CD4-positive, alpha-beta T cell treated with Interleukin-17A for 4 hours (primary cell): ENCODE results near the gene GGA1.
"Not testable (repeated sequence)": the region's sequence is repeated elsewhere in the genome, so short reads cannot be mapped to it uniquely, and the experiment has no call there.

Experiments used
- DNase-seq: peaks from one replicate; pipeline ENCODE4 v3.0.0-alpha.2; 2020; ENCODE audit warnings: mixed read lengths

The GGA1 gene

DNA sequence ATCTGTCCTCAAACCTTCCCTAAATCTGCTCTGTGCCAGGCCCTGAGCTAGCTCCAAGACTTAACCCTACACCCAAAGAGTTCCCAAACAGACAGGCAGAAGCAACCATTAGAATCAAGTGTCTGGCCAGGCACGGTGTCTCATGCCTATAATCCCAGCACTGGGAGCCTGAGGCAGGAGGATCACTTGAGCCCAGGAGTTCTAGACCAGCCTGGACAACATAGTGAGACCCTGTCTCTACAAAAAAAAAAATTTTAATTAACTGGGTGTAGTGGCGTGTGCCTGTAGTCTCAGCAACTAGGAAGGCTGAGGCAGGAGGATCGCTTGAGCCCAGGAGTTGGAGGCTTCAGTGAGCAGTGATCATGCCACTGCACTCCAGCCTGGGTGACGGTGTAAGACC, 47.9 kb downstream of the GGA1 start:
- not testable (repeated sequence) for DNase-seq

DNA sequence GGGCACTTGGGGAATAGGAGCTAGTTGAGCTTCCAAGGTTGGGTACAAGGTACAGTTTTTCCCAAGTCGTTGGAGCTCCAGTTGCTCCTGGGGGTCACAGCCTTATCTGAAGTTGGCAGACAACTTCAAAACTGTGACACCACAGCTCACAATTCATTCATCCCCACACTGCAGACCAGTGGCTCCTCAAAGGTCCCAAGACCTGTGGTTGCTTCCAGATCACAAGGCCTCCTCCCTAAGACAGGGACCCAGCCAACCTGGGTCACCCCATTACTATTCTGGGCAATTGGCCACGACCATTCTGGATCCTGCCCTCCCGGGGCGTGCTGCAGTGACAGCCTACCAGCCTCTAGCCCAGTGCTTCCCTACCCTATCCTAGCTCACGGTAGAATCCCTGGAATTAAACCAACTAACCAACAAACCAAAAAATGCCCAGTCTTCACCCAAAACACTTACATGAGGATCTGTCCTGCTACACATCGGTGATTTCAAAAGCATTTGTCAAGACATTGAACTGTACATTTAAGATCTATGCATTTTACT, 49.0 kb downstream of the GGA1 start:
- DNase-seq = no peak

DNA sequence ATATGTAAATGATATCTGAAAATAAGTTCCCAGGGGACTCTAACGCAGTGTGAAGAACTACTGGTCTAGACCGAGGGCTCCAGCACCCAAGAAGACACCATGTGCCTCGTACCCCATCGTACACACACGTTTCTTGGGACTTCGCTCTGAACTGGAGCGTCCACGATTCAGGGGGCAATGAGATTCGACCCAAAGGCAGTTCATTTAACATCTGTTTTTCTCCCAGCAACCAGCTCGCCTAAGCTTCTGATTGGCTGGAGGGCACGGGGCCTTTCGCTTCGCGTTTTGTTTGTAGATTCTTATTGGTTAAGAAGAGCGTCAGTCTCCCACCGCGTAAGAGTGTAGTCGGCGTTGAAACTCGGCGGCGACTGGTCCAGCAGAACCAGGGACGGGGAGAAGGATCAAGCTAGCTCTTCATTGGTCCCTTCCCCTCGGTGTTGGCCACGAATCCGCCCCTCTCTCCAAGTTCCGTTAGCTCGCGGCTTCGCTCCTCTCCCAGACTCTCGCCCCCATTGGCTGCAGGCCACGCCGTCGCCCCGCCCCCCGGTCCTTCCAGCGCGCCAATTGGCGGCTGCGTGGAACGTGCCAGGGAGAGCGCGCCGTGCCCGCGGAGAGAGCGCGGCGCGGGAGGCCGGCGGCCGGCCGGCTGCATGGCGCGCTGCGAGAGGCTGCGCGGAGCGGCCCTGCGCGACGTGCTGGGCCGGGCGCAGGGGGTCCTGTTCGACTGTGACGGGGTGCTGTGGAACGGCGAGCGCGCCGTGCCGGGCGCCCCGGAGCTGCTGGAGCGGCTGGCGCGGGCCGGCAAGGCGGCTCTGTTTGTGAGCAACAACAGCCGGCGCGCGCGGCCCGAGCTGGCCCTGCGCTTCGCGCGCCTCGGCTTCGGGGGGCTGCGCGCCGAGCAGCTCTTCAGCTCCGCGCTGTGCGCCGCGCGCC, 49.8 kb downstream of the GGA1 start, which contains the start of gene PDXP:
Gene PDXP (plus strand): TSS at position 591 of the 933 bp plus-strand sequence. CDS start 60 bp downstream, at position 651.
- DNase-seq = peak; percentile 99

DNA sequence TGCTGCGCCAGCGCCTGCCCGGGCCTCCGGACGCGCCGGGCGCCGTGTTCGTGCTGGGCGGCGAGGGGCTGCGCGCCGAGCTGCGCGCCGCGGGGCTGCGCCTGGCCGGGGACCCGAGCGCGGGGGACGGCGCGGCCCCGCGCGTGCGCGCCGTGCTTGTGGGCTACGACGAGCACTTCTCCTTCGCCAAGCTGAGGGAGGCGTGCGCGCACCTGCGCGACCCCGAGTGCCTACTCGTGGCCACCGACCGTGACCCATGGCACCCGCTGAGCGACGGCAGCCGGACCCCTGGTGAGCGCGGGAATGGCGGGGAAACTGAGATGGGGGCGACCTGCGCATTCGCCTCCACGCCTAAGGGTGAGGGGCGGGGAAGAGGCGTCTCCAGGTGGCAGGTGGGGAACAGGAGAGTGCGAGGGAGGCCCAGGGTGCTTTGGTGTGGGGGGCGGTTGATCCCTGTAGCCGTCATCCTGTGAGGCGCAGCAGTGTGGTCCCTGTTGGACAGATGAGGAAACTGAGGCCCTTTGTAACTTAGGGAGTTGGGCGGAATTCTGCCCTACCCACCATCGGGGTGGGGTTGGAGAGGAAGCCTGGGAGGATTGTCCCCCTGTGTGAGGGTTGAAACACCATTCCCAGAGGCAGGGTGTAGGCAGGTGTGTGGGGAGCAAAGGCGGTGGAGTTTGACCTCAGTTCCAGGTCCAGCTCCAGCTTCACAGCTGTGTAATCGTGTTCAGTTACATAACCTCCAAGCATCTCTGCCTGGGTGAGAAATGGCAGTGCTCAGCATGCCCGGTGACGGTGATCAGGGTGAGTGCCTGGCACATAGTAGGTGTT, 50.6 kb downstream of the GGA1 start:
- peak; percentile 45 for DNase-seq

DNA sequence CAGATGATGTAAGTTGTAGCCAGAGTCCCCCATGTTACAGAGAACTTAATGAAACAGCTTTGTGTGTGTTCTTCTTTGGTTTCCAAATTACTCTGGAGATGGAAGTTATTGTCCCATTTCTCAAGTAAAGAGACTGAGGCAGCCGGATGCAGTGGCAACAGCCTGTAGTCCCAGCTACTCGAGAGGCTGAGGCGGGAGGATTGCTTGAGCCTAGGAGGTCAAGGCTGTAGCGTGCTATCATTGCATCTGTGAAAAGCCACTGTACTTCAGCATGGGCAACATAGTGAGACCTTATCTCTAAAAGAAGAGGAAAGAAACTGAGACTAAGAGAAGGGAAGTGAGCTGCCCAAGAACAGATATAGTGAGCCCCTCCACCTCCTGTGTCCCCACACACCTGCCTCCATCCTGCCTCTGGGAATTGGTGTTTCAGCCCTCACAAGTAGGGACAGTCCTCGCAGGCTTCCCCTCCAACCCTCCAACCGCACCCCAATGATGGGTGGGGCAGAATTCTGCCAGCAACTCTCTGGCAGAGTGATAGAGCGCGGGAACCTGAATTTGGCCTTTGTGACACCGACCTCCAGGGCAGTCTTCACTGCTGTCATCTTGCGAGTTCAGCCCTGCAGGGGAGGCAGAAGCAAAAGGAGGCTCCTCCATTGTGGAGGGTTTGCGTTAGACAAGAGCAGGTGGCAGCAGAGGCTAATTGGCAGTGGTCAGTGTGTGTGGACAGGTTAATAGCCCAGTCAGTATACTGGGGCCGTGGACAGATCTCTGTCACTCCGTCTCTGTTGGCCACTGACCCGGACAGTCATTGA, 51.5 kb downstream of the GGA1 start:
- DNase-seq = no peak

DNA sequence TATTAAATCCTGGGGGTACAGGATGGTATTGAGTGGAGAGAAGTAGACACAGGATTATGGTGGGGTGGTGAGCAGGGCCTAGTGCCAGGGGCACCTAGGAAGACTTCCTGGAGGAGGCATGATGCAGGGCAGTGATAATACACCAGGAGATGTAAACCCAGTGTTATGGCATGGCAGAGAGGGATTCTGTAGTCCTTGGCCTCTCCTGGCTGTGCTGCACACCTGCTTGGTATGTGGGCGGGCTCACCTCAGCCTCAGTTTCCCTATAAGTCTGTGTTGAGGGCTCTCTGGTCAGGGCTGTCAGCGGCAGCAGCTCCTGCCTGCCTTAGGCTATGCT, 52.0 kb downstream of the GGA1 start:
- no peak for DNase-seq

DNA sequence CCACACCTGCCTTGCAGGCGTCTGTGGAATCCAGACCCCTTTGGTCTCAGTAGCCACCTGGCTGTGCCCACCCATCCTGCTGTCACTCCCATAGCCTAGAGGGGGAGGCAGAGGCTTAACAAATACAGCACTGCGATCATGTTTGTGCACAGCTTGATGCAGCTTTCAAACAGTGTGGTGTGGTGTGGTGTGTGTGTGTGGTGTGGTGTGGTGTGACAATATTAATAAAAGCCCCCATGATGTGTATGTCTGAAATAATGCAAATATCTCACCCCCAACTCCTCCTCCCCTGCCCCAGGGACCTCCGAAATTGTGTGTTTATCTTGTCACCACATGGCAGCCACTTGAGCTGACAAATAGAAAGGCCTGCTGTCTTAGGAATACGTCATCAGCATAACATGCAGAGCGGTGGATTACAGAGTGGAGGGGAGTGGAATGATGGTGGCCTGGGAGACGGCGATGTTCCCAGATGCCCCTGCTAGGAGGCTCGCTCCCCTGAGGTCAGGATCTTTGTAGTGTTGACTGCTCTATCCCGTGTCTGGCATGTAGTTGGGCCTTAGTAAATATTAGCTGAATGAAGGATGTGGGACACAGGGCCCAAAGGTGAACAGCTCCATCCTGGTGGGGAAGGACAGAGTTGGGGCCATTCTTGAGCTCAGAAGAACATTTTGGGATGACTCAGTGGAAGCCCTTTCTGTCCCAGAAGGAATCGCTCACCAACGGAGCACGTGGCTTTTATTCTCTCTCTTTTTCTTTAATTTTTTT, 52.7 kb downstream of the GGA1 start:
- DNase-seq = peak; percentile 46

DNA sequence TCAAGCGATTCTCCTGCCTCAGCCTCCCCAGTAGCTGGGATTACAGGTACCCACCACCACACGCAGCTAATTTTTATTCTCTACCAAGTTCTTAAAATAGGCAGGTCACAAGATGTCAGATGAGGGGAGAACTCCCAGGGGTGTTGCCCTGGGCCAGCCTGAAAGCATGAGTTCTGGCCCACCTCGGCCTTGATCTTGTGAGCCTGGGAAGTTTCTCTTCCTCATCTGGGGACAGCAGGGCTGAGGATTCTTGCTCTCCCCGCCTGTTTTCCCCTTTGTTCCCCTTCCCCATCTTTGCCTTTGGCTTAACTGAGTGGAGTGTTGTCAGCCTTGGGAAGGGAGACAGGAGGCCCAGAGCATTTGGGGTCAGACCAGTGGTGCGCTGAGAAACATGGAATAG, 53.4 kb downstream of the GGA1 start:
- DNase-seq = no peak

DNA sequence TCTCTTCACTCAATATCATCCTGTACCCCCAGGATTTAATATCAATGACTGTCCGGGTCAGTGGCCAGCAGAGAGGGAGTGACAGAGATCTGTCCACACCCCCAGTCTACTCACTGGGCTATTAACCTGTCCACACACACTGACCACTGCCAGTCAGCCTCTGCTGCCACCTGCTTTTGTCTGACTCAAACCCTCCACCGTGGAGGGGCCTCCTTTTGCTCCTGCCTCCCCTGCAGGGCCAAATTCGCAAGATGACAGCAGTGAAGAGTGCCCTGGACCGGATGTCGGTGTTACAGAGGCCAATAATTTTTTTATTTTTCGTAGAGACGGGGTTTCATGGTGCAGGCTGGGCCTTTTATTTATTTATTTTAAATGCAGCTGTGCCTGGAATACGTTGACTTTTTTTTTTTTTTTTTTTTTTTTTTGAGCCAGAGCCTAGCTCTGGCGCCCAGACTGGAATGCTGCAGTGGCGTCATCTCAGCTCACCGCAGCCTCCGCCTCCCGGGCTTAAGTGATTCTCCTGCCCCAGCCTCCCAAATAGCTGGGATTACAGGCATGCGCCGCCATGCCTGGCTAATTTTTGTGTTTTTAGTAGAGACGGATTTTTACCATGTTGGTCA, 55.0 kb downstream of the GGA1 start:
- no peak for DNase-seq

DNA sequence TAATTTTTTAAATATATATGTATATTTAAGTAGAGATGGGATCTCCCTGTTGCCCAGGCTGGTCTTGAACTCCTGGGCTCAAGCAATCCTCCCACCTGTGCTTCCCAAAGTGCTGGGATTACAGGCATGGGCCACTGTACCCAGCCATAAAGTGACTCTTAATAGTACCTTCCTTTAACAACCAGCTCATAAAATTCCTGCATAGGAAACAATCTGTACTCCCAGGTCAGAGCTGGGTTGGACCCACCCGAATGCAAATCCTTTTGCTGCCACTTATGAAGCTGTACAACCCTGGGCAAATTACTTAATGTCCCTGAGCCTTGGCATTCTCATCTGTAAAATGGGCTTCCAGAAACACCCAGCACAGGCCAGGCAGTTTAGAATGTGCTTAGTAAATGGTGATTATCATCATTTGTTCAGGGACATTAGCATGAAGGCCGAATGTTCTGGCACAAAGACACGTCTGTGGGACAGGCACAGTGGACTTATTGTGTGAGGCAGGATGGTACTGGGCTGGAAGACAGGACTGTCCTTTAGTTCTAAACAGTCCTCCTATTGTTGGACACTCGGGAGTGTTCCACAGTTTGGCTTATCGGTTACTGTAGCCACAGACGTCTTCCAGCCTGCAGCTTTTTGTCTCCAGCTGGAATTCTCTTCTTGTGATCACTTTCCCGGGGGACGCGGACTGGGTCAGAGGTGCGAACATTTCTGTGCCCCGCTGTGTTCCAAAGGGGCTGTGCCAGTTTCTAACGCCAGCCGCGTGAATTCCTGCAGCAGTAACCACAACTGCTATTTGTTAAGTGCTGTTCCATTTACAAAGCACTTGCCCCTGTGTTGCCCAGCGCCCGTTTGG, 55.8 kb downstream of the GGA1 start:
- no peak for DNase-seq

DNA sequence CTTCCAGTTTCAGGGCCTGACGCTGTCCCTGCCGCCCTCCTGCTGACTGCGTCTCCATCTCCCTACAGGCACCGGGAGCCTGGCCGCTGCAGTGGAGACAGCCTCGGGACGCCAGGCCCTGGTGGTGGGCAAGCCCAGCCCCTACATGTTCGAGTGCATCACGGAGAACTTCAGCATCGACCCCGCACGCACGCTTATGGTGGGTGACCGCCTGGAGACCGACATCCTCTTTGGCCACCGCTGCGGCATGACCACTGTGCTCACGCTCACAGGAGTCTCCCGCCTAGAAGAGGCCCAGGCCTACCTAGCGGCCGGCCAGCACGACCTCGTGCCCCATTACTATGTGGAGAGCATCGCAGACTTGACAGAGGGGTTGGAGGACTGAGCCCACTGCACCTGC, 56.9 kb downstream of the GGA1 start:
- DNase-seq = no peak

DNA sequence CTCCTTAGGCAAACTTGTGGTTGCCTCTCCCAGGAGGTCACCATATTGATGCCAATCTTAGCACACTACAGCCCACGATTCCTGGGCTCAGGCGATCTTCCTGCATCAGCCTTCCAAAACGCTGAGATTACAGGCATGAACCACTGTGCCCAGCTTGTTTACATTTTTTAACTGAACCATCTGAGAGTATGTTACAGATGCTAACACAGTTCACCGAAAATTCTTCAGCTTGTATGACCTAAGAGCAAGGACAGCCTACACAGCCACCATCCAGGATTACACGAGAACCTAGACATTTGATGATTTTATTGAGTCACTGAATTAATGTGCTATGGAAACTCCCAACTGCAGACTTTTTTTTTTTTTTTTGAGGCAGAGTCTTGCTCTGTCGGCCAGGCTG, 61.0 kb downstream of the GGA1 start:
- DNase-seq = no peak

DNA sequence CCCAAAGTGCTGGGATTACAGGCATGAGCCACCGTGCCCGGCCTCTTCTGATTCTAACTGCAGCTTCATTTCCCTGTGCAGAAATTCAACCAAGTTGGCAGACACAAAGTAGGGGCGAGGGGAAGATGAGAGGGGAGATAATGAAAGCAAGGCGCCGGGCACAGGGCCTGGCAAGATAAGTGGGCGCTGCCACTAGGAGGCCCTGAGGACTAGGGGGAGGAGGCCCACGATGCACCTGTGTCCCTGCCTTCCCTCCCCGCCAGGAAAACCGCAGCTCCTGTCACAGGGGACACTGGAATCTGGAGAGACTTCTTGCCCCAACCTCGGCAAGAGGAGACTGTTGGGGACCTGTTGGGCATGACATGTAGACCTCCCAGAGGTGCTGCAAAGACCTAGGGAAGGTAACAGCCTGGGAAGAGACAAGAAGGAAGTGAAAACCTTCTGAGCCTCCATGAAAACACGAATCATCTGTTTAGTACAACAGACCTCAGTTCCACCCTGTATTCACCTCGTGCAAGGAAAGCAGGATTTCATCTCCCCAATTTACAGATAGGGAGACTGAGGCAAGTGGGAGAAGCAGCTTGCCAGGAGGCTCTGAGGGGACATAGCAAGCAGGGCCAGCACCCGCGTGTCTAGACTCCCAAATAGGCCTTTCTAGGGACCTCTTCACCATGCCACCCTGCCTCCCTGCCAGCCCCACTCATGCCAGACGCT, 63.7 kb downstream of the GGA1 start:
- peak; percentile 53 for DNase-seq

DNA sequence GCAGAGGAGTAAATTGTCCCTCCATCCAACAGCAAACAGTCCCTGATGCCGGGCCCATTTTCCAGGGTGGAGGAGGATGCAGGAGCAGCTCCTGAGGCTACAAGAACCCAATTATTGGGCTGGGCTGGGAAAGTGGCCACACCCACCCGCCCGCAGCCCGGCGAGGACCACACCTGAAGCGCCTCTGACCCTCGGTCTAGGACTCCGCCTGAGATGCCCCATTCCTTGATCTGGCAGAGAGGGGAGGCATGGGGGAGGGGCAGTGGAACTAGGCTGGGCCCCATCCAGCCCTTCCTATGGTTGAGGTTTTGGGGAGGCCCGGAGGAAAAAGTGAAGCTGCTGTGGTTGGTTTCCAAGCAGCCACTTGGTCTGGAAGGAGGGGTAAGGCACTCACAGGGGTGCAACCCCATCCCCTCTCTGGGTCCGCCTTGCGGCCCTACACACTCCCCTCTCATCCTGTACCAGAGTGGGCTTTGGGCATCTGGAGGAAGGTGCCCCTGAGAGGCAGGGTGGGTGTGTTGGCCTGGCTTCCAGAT, 64.4 kb downstream of the GGA1 start:
- no peak for DNase-seq

DNA sequence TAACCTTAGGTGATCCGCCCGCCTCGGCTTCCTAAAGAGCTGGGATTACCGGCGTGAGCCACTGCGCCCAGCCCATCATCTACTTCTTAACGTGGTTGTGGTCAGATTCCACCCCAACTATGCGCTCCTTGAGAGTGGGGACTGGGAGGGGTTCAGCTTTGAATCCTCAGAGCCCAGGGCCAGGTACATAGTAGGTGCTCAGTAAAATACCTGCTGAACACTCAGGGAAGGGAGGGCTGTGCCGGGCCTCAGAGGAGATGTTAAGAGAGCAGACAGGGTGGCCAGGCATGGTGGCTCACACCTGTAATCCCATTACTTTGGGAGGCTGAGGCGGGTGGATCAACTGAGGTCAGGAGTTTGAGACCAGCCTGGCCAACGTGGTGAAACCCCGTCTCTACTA, 65.6 kb downstream of the GGA1 start:
- DNase-seq = no peak

DNA sequence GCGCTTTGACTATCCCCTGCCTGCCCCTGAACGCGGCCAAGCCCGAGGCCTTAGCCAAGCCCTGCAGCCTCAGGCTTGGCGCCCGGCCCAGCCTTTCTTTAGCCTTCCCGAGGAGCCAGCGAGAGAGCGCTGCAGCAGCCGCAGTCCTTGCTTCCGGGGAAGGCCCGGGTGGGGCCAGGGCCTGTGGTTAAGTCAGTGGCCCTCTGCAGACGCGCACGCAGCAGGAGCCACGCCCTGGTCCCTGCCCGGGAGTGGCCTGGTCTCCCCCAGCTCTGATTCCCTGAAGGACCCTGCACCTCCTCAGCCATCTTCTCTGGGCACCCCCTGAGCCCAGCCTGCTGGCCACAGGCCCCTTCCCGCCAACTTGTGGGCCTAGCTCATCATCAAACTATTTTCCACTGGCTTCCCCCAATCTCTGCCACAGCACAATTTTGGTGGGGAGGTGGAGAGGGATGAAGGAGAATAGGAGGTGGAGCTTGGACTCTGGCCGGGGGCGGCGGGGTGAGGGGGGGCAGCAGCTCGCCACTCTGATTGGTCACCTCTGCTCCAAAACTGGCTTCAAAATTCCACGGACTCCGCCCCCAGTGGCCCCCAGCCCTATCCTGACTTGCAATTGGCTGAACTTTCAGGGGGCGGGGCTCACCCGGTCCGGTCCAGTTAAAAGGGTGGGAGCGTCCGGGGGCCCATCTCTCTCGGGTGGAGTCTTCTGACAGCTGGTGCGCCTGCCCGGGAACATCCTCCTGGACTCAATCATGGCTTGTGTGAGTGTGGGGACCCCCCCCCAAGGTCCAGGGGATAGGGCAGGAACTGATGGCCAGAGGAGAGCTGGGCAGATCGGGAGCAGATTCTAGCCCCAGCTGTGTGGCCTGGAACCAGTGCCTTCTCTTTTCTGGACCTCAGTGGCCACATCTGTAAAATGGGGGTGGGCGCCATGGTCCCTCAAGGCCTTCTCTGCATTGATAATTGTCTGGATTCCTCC, 66.6 kb downstream of the GGA1 start, which contains the start of gene LGALS1:
Gene LGALS1 (plus strand): TSS at position 686 of the 979 bp plus-strand sequence. CDS start 67 bp downstream, at position 753.
- peak; percentile 78 for DNase-seq

DNA sequence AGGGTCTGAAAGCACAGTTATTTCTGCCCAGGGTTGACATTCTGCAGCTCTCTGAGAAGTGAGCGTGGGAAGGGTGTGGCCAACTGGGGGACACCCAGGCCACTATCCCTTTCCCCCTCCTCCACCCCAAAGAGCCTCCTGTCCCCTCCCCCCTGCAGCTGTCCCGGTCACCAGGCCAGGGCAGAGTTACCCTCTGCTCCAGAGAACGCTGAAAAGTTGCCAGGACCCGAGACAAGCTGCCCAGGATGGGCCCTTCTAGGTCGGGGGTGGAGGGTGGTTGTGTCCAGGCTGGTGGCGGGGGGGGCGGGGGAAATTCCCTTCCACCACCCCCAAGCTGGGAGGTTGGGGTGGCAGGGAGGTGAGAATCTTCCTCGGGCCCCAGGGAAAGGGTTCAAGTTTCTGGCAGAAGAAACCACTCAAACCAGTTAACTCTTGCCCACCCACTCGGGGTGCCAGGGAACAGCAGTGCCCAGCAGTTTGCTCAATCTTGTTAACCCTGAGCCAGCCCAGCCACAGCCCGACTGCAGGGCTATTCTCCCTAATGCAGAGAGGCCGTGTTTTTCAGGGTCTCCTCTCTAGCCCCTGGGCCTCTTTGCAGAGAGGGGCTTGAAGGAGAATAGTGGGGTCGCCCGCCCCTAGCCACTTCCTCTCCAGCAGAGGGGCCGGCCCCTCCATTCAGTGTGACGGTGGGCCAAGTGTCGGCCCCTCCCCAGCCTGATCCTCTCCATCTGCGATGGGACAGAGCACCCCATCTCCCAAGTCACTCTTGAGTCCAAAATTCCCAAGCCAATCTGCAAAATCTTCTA, 67.5 kb downstream of the GGA1 start:
- peak; percentile 42 for DNase-seq
